ENCODE results near the gene FAM24B. TPM values are rescaled to one million over a fixed set of nuclear protein-coding genes. Genes with fewer than 3 reads are reported as not detected.
"Not testable (repeated sequence)": the region's sequence is repeated elsewhere in the genome, so short reads cannot be mapped to it uniquely, and the experiment has no call there.

The FAM24B gene
- total RNA-seq, 1 donor from 2014 or later, result 0.43 TPM

- intact Hi-C loops (cut with DNase I), result no loop called here
- no peak for DNase-seq (ENCODE audit: low spot score)
Observed at GRCh38 chr10:122863216-122864193, 15.9 kb downstream of the FAM24B start.

- intact Hi-C loops (cut with DNase I), result no loop called here
Observed at GRCh38 chr10:122861711-122862161, 17.6 kb downstream of the FAM24B start.

GRCh38 chr10:122859527-122859926 is 19.9 kb downstream of the FAM24B start:
- intact Hi-C loops (cut with DNase I), result no loop called here
- no peak for DNase-seq (ENCODE audit: low spot score)

More at GRCh38 chr10:122861711-122862161, 17.6 kb downstream of the FAM24B start:
- no peak for DNase-seq (ENCODE audit: low spot score)

- DNase-seq (ENCODE audit: low spot score); intact Hi-C loops (cut with DNase I): not testable (repeated sequence)
Observed at GRCh38 chr10:122858042-122858441, 21.3 kb downstream of the FAM24B start.

- no peak for DNase-seq (ENCODE audit: low spot score)
- intact Hi-C loops (cut with DNase I), result no loop called here
Observed at GRCh38 chr10:122856902-122857301, 22.5 kb downstream of the FAM24B start.

GRCh38 chr10:122855745-122856144 is 23.6 kb downstream of the FAM24B start:
- intact Hi-C loops (cut with DNase I), result no loop called here
- DNase-seq (ENCODE audit: low spot score), result no peak

GRCh38 chr10:122854648-122855047 is 24.7 kb downstream of the FAM24B start:
- no peak for DNase-seq (ENCODE audit: low spot score)
- intact Hi-C loops (cut with DNase I), result no loop called here

GRCh38 chr10:122853665-122854313 is 25.6 kb downstream of the FAM24B start:
- intact Hi-C loops (cut with DNase I), result no loop called here
- no peak for DNase-seq (ENCODE audit: low spot score)

- no peak for DNase-seq (ENCODE audit: low spot score)
- intact Hi-C loops (cut with DNase I), result no loop called here
Observed at GRCh38 chr10:122852261-122852660, 27.1 kb downstream of the FAM24B start.

GRCh38 chr10:122850705-122851640 is 28.4 kb downstream of the FAM24B start:
- DNase-seq (ENCODE audit: low spot score), result no peak
- intact Hi-C loops (cut with DNase I), result no loop called here

GRCh38 chr10:122849900-122850605 is 29.3 kb downstream of the FAM24B start:
- intact Hi-C loops (cut with DNase I), result no loop called here
- DNase-seq (ENCODE audit: low spot score), result no peak

GRCh38 chr10:122849090-122849489 is 30.3 kb downstream of the FAM24B start:
- no peak for DNase-seq (ENCODE audit: low spot score)
- intact Hi-C loops (cut with DNase I), result no loop called here

GRCh38 chr10:122847782-122848604 is 31.4 kb downstream of the FAM24B start:
- intact Hi-C loops (cut with DNase I), result no loop called here
- no peak for DNase-seq (ENCODE audit: low spot score)

- intact Hi-C loops (cut with DNase I), result no loop called here
- no peak for DNase-seq (ENCODE audit: low spot score)
Observed at GRCh38 chr10:122845783-122846332, 33.5 kb downstream of the FAM24B start, which contains the start of gene CUZD1. Gene CUZD1 (minus strand): TSS chr10:122845857. CDS start chr10:122845843, 14 bp downstream.

- intact Hi-C loops (cut with DNase I), result no loop called here
- DNase-seq (ENCODE audit: low spot score), result no peak
Observed at GRCh38 chr10:122844146-122844545, 35.2 kb downstream of the FAM24B start.

GRCh38 chr10:122841569-122841968 is 37.8 kb downstream of the FAM24B start:
- intact Hi-C loops (cut with DNase I), result no loop called here
- DNase-seq (ENCODE audit: low spot score), result no peak

GRCh38 chr10:122839505-122839904 is 39.9 kb downstream of the FAM24B start:
- no peak for DNase-seq (ENCODE audit: low spot score)
- intact Hi-C loops (cut with DNase I), result no loop called here

GRCh38 chr10:122838880-122839279 is 40.5 kb downstream of the FAM24B start:
- no peak for DNase-seq (ENCODE audit: low spot score)
- intact Hi-C loops (cut with DNase I), result no loop called here
